Uterus (tissue), 2 donors: Measurements from ENCODE around the gene DUSP28.

Source experiments
- CTCF ChIP-seq, 4 experiments: fragments of 200-600 bp in 2 of 4; fragments of 450-650 bp in 2 of 4; sonication (generic) in 2 of 4; IDR thresholded peaks; one replicate each; pipeline ENCODE4 v1.5.1; 2016 to 2019; ENCODE audit warnings: antibody characterized with exemption in 4 of 4, mild to moderate bottlenecking in 2 of 4, moderate library complexity in 1 of 4
- POLR2A ChIP-seq, 2 donors: fragments of 450-650 bp; IDR thresholded peaks; one replicate each; pipeline ENCODE4 v1.6.1; 2016; ENCODE audit warnings: antibody characterized with exemption in 2 of 2, mild to moderate bottlenecking in 1 of 2, moderate library complexity in 1 of 2

GRCh38 chr2:240573516-240574385, 13.6 kb downstream of the DUSP28 start:
- TF ChIP-seq CTCF (IDR thresholded peaks at IDR 0.05), result no peak
- TF ChIP-seq POLR2A (IDR thresholded peaks at IDR 0.05), result no peak
